Measurements from ENCODE around the gene C5orf46. TPM values are rescaled to one million over a fixed set of nuclear protein-coding genes. Genes with fewer than 3 reads are reported as not detected.
A peak's percentile ranks its signal among the peaks of the same experiment; 100 is the strongest.

Gene C5orf46
- total RNA-seq (2022) (0.63 TPM in 1 of 2 replicates, not detected in the other), Bru-seq, nascent RNA (percentile 18 among the genes with signal in this experiment), BruChase-seq, experiment 1, labeled RNA remaining after a 2-hour chase (not detected), BruChase-seq, experiment 2, labeled RNA remaining after a 6-hour chase (percentile 6 among the genes with signal in this experiment)
- long read RNA-seq: 0 reads

GRCh38 chr5:147906326-147907095 is at the start of gene C5orf46:
TSS of gene C5orf46 (minus strand) at chr5:147906538. CDS start at chr5:147906501, 37 bp downstream.
- Mint-ChIP-seq H3K9me3 (ENCODE audit: unreplicated experiment) (peaks cover 9% of the 10 kb centered on the region), H3K4me1 (ENCODE audit: low read depth, unreplicated experiment) (peaks cover 22% of the 10 kb centered on the region), H3K4me3 (ENCODE audit: unreplicated experiment) (no peak within 1 kb of the TSS), H3K36me3 (ENCODE audit: insufficient read depth, unreplicated experiment) (no peaks in the 10 kb centered on the region), H3K27ac (ENCODE audit: unreplicated experiment) (peak within 1 kb of the TSS; percentile 29), H3K27me3 (ENCODE audit: insufficient read depth, unreplicated experiment) (no peaks in the 10 kb centered on the region)
- Histone ChIP-seq H3K4me3 (ENCODE audit: low read depth, low read length) (no peak within 1 kb of the TSS), H3K4me1 (peaks cover 23% of the 10 kb centered on the region), H3K27me3 (replicated peaks; ENCODE audit: control insufficient read depth, insufficient read depth, low read length) (no peaks in the 10 kb centered on the region), H3K9me3 (no peaks in the 10 kb centered on the region), H3K36me3 (ENCODE audit: control insufficient read depth, insufficient read depth, low read length) (no peaks in the 10 kb centered on the region)
- intact Hi-C loops (cut with micrococcal nuclease; ENCODE audit: unreplicated experiment): no loop called here
- ChIA-PET CTCF (no interaction called here), POLR2A (no interaction called here)
- DNase-seq: peak in 1 of 2 experiments; percentile 16
- TF ChIP-seq CTCF (IDR thresholded peaks at IDR 0.05; ENCODE audit: insufficient read depth in 1 of 2, low read depth in 1 of 2, low read length in 1 of 2, severe bottlenecking in 1 of 2, unreplicated experiment in 1 of 2): no peak
- BruUV-seq (replicated peaks): no TSS peak

- BruUV-seq (replicated peaks): no TSS peak
- H3K27ac Mint-ChIP-seq (ENCODE audit: unreplicated experiment): no peak overlapping the region
These were observed 48.6 kb upstream of the C5orf46 start for GRCh38 chr5:147954971-147955370.

More at GRCh38 chr5:147954971-147955370, 48.6 kb upstream of the C5orf46 start:
- no peak for TF ChIP-seq CTCF (IDR thresholded peaks at IDR 0.05; ENCODE audit: insufficient read depth in 1 of 2, low read depth in 1 of 2, low read length in 1 of 2, severe bottlenecking in 1 of 2, unreplicated experiment in 1 of 2)
- intact Hi-C loops (cut with micrococcal nuclease; ENCODE audit: unreplicated experiment): no loop called here
- no peaks in the 10 kb centered on the region for H3K36me3 ChIP-seq (ENCODE audit: control insufficient read depth, insufficient read depth, low read length)
- CTCF ChIA-PET: no interaction called here
- POLR2A ChIA-PET: no interaction called here
- H3K36me3 Mint-ChIP-seq (ENCODE audit: insufficient read depth, unreplicated experiment): no peaks in the 10 kb centered on the region
- no peaks in the 10 kb centered on the region for H3K9me3 ChIP-seq
- no peaks in the 10 kb centered on the region for H3K9me3 Mint-ChIP-seq (ENCODE audit: unreplicated experiment)
- no peaks in the 10 kb centered on the region for H3K27me3 ChIP-seq (replicated peaks; ENCODE audit: control insufficient read depth, insufficient read depth, low read length)
- H3K4me1 Mint-ChIP-seq (ENCODE audit: low read depth, unreplicated experiment): peaks cover 4% of the 10 kb centered on the region
- H3K4me1 ChIP-seq: no peaks in the 10 kb centered on the region
- no peak overlapping the region for H3K4me3 ChIP-seq (ENCODE audit: low read depth, low read length)
- H3K4me3 Mint-ChIP-seq (ENCODE audit: unreplicated experiment): no peak overlapping the region
- no peak for DNase-seq
- H3K27me3 Mint-ChIP-seq (ENCODE audit: insufficient read depth, unreplicated experiment): no peaks in the 10 kb centered on the region

Measured in Caco-2 (cell line).